ENCODE data around the gene LRRC34. TPM values are rescaled to one million over a fixed set of nuclear protein-coding genes. Genes with fewer than 3 reads are reported as not detected.

The LRRC34 gene
- total and polyA plus RNA-seq, 4 donors = 0.22 to 2.8 (median 0.85) TPM

GRCh38 chr3:169835533-169835932, 22.8 kb upstream of the LRRC34 start:
- WGBS = 73% methylated on average over 1 of the region's 1 CpG
- Histone ChIP-seq H3K4me1 (ENCODE audit: control insufficient read depth in 4 of 4, insufficient read depth in 4 of 4, low read length in 3 of 4) (no peaks in the 10 kb centered on the region), H3K9ac (ENCODE audit: low read depth in 1 of 2, low read length in 2 of 2) (no peak overlapping the region), H3K27ac (ENCODE audit: low read depth in 1 of 2, low read length in 2 of 2) (no peak overlapping the region), H3K9me3 (ENCODE audit: control insufficient read depth in 4 of 4, low read length in 3 of 4) (no peaks in the 10 kb centered on the region), H3K4me3 (ENCODE audit: low read depth in 1 of 3, low read length in 3 of 3) (no peak overlapping the region), H3K27me3 (ENCODE audit: control insufficient read depth in 4 of 4, insufficient read depth in 4 of 4, low read length in 3 of 4) (no peaks in the 10 kb centered on the region), H3K36me3 (ENCODE audit: control insufficient read depth in 4 of 4, insufficient read depth in 3 of 4, low read depth in 1 of 4, low read length in 3 of 4) (no peaks in the 10 kb centered on the region)
- DNase-seq (ENCODE audit: low spot score) = no peak
- TF ChIP-seq HNF4G (IDR thresholded peaks at IDR 0.05) (no peak), GABPA (IDR thresholded peaks at IDR 0.05 in 1 of 2, conservative IDR thresholded peaks at IDR 0.05 in 1 of 2) (no peak), MAX (IDR thresholded peaks at IDR 0.05) (no peak), EGR1 (IDR thresholded peaks at IDR 0.05; ENCODE audit: low read depth in 2 of 2) (no peak)

- H3K36me3 ChIP-seq (ENCODE audit: control insufficient read depth in 4 of 4, insufficient read depth in 3 of 4, low read depth in 1 of 4, low read length in 3 of 4) = no peaks in the 10 kb centered on the region
- 84% methylated on average over 4 of the region's 4 CpGs for WGBS
- H3K9ac ChIP-seq (ENCODE audit: low read depth in 1 of 2, low read length in 2 of 2) = no peak overlapping the region
- H3K27me3 ChIP-seq (ENCODE audit: control insufficient read depth in 4 of 4, insufficient read depth in 4 of 4, low read length in 3 of 4) = no peaks in the 10 kb centered on the region
- H3K4me1 ChIP-seq (ENCODE audit: control insufficient read depth in 4 of 4, insufficient read depth in 4 of 4, low read length in 3 of 4) = peaks cover 0 to 6% (median 0%) of the 10 kb centered on the region in 4 donors
- H3K4me3 ChIP-seq (ENCODE audit: low read depth in 1 of 3, low read length in 3 of 3) = no peak overlapping the region
- H3K27ac ChIP-seq (ENCODE audit: low read depth in 1 of 2, low read length in 2 of 2) = no peak overlapping the region
- H3K9me3 ChIP-seq (ENCODE audit: control insufficient read depth in 4 of 4, low read length in 3 of 4) = no peaks in the 10 kb centered on the region
- TF ChIP-seq YY1 (IDR thresholded peaks at IDR 0.05) (no peak), MAX (IDR thresholded peaks at IDR 0.05) (no peak), GABPA (IDR thresholded peaks at IDR 0.05 in 1 of 2, conservative IDR thresholded peaks at IDR 0.05 in 1 of 2) (no peak), HNF4G (IDR thresholded peaks at IDR 0.05) (no peak), SP1 (IDR thresholded peaks at IDR 0.05) (no peak), JUND (IDR thresholded peaks at IDR 0.05) (no peak), CTCF (IDR thresholded peaks at IDR 0.05; ENCODE audit: low read depth, low read length, missing input control) (no peak), FOXA2 (IDR thresholded peaks at IDR 0.05) (no peak), RXRA (IDR thresholded peaks at IDR 0.05) (no peak), TAF1 (conservative IDR thresholded peaks at IDR 0.05) (no peak), RAD21 (IDR thresholded peaks at IDR 0.05) (no peak), EGR1 (IDR thresholded peaks at IDR 0.05; ENCODE audit: low read depth in 2 of 2) (no peak), FOXA1 (IDR thresholded peaks at IDR 0.05) (no peak), NR2F2 (IDR thresholded peaks at IDR 0.05) (no peak), REST (IDR thresholded peaks at IDR 0.05) (no peak), HNF4A (conservative IDR thresholded peaks at IDR 0.05) (no peak)
- TF ChIP-seq, protein P1, sequence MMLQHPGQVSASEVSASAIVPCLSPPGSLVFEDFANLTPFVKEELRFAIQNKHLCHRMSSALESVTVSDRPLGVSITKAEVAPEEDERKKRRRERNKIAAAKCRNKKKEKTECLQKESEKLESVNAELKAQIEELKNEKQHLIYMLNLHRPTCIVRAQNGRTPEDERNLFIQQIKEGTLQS (IDR thresholded peaks at IDR 0.05) = no peak
- TF ChIP-seq, protein P2, sequence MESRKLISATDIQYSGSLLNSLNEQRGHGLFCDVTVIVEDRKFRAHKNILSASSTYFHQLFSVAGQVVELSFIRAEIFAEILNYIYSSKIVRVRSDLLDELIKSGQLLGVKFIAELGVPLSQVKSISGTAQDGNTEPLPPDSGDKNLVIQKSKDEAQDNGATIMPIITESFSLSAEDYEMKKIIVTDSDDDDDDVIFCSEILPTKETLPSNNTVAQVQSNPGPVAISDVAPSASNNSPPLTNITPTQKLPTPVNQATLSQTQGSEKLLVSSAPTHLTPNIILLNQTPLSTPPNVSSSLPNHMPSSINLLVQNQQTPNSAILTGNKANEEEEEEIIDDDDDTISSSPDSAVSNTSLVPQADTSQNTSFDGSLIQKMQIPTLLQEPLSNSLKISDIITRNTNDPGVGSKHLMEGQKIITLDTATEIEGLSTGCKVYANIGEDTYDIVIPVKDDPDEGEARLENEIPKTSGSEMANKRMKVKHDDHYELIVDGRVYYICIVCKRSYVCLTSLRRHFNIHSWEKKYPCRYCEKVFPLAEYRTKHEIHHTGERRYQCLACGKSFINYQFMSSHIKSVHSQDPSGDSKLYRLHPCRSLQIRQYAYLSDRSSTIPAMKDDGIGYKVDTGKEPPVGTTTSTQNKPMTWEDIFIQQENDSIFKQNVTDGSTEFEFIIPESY (IDR thresholded peaks at IDR 0.05) = no peak
- no peak for DNase-seq (ENCODE audit: low spot score)
Observed at GRCh38 chr3:169827712-169828111, 15.0 kb upstream of the LRRC34 start.

Data from liver (tissue), 9 donors.